Caco-2 (cell line): ENCODE measurements around the gene PHLDA2. TPM values are rescaled to one million over a fixed set of nuclear protein-coding genes. Genes with fewer than 3 reads are reported as not detected.

Experiments
- BruUV-seq: library from RNA; stranded (reverse); fragments of 400-500 nt; replicated peaks from 2 replicates; lab custom pipeline; 2021; lab: Mats Ljungman, UMichigan
- CTCF ChIA-PET: fragments of 300-600 bp; sonication (Branson Sonifier 250); formaldehyde crosslinking; loops from one replicate; lab custom pipeline; 2022; ENCODE audit warnings: antibody characterized with exemption; lab: Charles Lee
- POLR2A ChIA-PET: fragments of 300-600 bp; sonication (Branson Sonifier 250); formaldehyde crosslinking; loops from one replicate; lab custom pipeline; 2022; ENCODE audit warnings: antibody characterized with exemption; lab: Charles Lee
- DNase-seq, 2 experiments: peaks; one replicate each; pipeline versions ENCODE4 v3.0.0 to v3.0.0-alpha.2; 2020 to 2022
- H3K27me3 ChIP-seq: replicated peaks from 2 replicates; pipeline ENCODE4 v1.6.0; 2011; ENCODE audit warnings: low read length; ENCODE audit not compliant: control insufficient read depth, insufficient read depth
- H3K36me3 ChIP-seq: 2 replicates; pipeline ENCODE4 v1.5.1; 2011; ENCODE audit warnings: low read length; ENCODE audit not compliant: control insufficient read depth, insufficient read depth
- H3K4me1 ChIP-seq: fragments of 250-450 bp; sonication (Bioruptor Pico); 2 replicates; pipeline ENCODE4 v1.5.1; 2020; ENCODE audit warnings: mild to moderate bottlenecking
- H3K4me3 ChIP-seq: 2 replicates; pipeline ENCODE4 v1.5.1; 2011; ENCODE audit warnings: low read depth, mild to moderate bottlenecking, control low read depth, low read length
- H3K9me3 ChIP-seq: fragments of 250-450 bp; sonication (Bioruptor Pico); 2 replicates; pipeline ENCODE4 v1.5.1; 2020; ENCODE audit warnings: mild to moderate bottlenecking, moderate library complexity
- H3K27ac Mint-ChIP-seq: one replicate; pipeline ENCODE4 v1.8.0; 2022; ENCODE audit warnings: mixed read lengths; ENCODE audit not compliant: unreplicated experiment
- H3K27me3 Mint-ChIP-seq: one replicate; pipeline ENCODE4 v1.8.0; 2022; ENCODE audit warnings: mixed read lengths; ENCODE audit not compliant: insufficient read depth, unreplicated experiment
- H3K36me3 Mint-ChIP-seq: one replicate; pipeline ENCODE4 v1.8.0; 2022; ENCODE audit warnings: mild to moderate bottlenecking, mixed read lengths; ENCODE audit not compliant: insufficient read depth, unreplicated experiment
- H3K4me1 Mint-ChIP-seq: one replicate; pipeline ENCODE4 v1.8.0; 2022; ENCODE audit warnings: low read depth, mixed read lengths; ENCODE audit not compliant: unreplicated experiment
- H3K4me3 Mint-ChIP-seq: one replicate; pipeline ENCODE4 v1.8.0; 2022; ENCODE audit warnings: mild to moderate bottlenecking, moderate library complexity, mixed read lengths; ENCODE audit not compliant: unreplicated experiment
- H3K9me3 Mint-ChIP-seq: one replicate; pipeline ENCODE4 v1.8.0; 2022; ENCODE audit warnings: mixed read lengths; ENCODE audit not compliant: unreplicated experiment
- CTCF ChIP-seq, 2 experiments: fragments of 200-600 bp in 1 of 2; IDR thresholded peaks; 1 replicate in 1 of 2; 2 replicates in 1 of 2; pipeline versions ENCODE4 v1.5.1 to v1.8.0; 2011 to 2022; ENCODE audit warnings: antibody characterized with exemption in 1 of 2, control low read depth in 1 of 2, inconsistent platforms in 1 of 2, low read depth in 1 of 2, low read length in 1 of 2, mild to moderate bottlenecking in 1 of 2, moderate library complexity in 1 of 2; ENCODE audit not compliant: insufficient read depth in 1 of 2, severe bottlenecking in 1 of 2, unreplicated experiment in 1 of 2
- intact Hi-C: fragments of 100-400 bp; cut with micrococcal nuclease; formaldehyde crosslinking; loops from one replicate; pipeline ENCODE4 v1.10.0; 2022; ENCODE audit not compliant: unreplicated experiment
- total RNA-seq: library from RNA; stranded (reverse); gene quantifications from 2 replicates; pipeline ENCODE4 v1.2.3, GENCODE V29; 2022

The PHLDA2 gene
- total RNA-seq, 1 experiment from 2014 or later, result 19.1 TPM

- H3K4me1 ChIP-seq, result peaks cover 33% of the 10 kb centered on the region
- H3K9me3 Mint-ChIP-seq, result no peaks in the 10 kb centered on the region
- H3K36me3 ChIP-seq, result no peaks in the 10 kb centered on the region
- intact Hi-C loops, result loop anchor here (10.0 kb wide), 1 partner anchor 706 kb away; no protein-coding TSS in a partner anchor
- H3K4me3 ChIP-seq, result no peak overlapping the region
- ChIA-PET CTCF (interaction anchor here (1.0 kb wide), 1 partner anchor 378 kb away, joined by 3 read pairs; no protein-coding TSS in a partner anchor), POLR2A (interaction anchor here (0.6 kb wide), 1 partner anchor 179 kb away, joined by 5 read pairs; no protein-coding TSS in a partner anchor)
- BruUV-seq, result no TSS peak
- no peaks in the 10 kb centered on the region for H3K27me3 Mint-ChIP-seq
- no peak overlapping the region for H3K4me3 Mint-ChIP-seq
- peaks cover 18% of the 10 kb centered on the region for H3K36me3 Mint-ChIP-seq
- H3K27ac Mint-ChIP-seq, result peak overlapping the region; percentile 80
- H3K27me3 ChIP-seq, result no peaks in the 10 kb centered on the region
- peaks cover 22% of the 10 kb centered on the region for H3K4me1 Mint-ChIP-seq
- no peak for TF ChIP-seq CTCF (IDR thresholded peaks at IDR 0.05; ENCODE audit: insufficient read depth in 1 of 2, low read depth in 1 of 2, low read length in 1 of 2, severe bottlenecking in 1 of 2, unreplicated experiment in 1 of 2)
- H3K9me3 ChIP-seq, result no peaks in the 10 kb centered on the region
- no peak for DNase-seq
Observed at GRCh38 chr11:2911088-2911784, 18.0 kb downstream of the PHLDA2 start.

GRCh38 chr11:2910401-2910955 lies 18.7 kb downstream of the PHLDA2 start:
- no peak overlapping the region for H3K4me3 ChIP-seq
- TF ChIP-seq CTCF (IDR thresholded peaks at IDR 0.05; ENCODE audit: insufficient read depth in 1 of 2, low read depth in 1 of 2, low read length in 1 of 2, severe bottlenecking in 1 of 2, unreplicated experiment in 1 of 2), result no peak
- no TSS peak for BruUV-seq
- CTCF ChIA-PET, result no interaction called here
- peak overlapping the region; percentile 80 for H3K27ac Mint-ChIP-seq
- H3K36me3 Mint-ChIP-seq, result peaks cover 21% of the 10 kb centered on the region
- DNase-seq, result no peak
- H3K4me3 Mint-ChIP-seq, result no peak overlapping the region
- H3K9me3 Mint-ChIP-seq, result peaks cover 6% of the 10 kb centered on the region
- no peaks in the 10 kb centered on the region for H3K36me3 ChIP-seq
- peaks cover 22% of the 10 kb centered on the region for H3K4me1 Mint-ChIP-seq
- intact Hi-C loops, result loop anchor here (10.0 kb wide), 1 partner anchor 706 kb away; no protein-coding TSS in a partner anchor
- POLR2A ChIA-PET, result interaction anchor here (0.6 to 0.8 kb wide), 2 partner anchors 20 to 180 kb away, joined by 3 to 5 read pairs; no protein-coding TSS in a partner anchor
- peaks cover 33% of the 10 kb centered on the region for H3K4me1 ChIP-seq
- no peaks in the 10 kb centered on the region for H3K9me3 ChIP-seq
- H3K27me3 Mint-ChIP-seq, result no peaks in the 10 kb centered on the region
- H3K27me3 ChIP-seq, result no peaks in the 10 kb centered on the region

- H3K27me3 Mint-ChIP-seq, result no peaks in the 10 kb centered on the region
- no TSS peak for BruUV-seq
Observed at GRCh38 chr11:2909133-2909902, 19.9 kb downstream of the PHLDA2 start.

More at GRCh38 chr11:2909133-2909902, 19.9 kb downstream of the PHLDA2 start:
- Mint-ChIP-seq H3K36me3 (peaks cover 28% of the 10 kb centered on the region), H3K27ac (no peak overlapping the region), H3K4me1 (peaks cover 30% of the 10 kb centered on the region), H3K9me3 (peaks cover 18% of the 10 kb centered on the region), H3K4me3 (no peak overlapping the region)
- TF ChIP-seq CTCF (IDR thresholded peaks at IDR 0.05; ENCODE audit: insufficient read depth in 1 of 2, low read depth in 1 of 2, low read length in 1 of 2, severe bottlenecking in 1 of 2, unreplicated experiment in 1 of 2), result no peak
- H3K4me3 ChIP-seq, result no peak overlapping the region
- CTCF ChIA-PET, result no interaction called here
- intact Hi-C loops, result no loop called here
- POLR2A ChIA-PET, result no interaction called here
- no peaks in the 10 kb centered on the region; the same call in 1 of the 2 replicates for H3K36me3 ChIP-seq
- H3K4me1 ChIP-seq, result peaks cover 40% of the 10 kb centered on the region
- H3K27me3 ChIP-seq, result no peaks in the 10 kb centered on the region
- peaks cover 3% of the 10 kb centered on the region; the same call in 1 of the 2 replicates for H3K9me3 ChIP-seq
- no peak for DNase-seq
